Stimulated activated CD4-positive, alpha-beta T cell treated with anti-CD3 and anti-CD28 coated beads, Interleukin-15, amount 100 ng/mL, for 48 hours (primary cell): ENCODE data around the gene TPCN1.

Experiments used
- DNase-seq, 2 donors: peaks; one replicate each; pipeline ENCODE4 v3.0.0-alpha.2; 2020; ENCODE audit warnings: low read depth in 2 of 2

TPCN1 gene

GRCh38 chr12:113224955-113225354 is 3.7 kb downstream of the TPCN1 start:
- no peak for DNase-seq

GRCh38 chr12:113226696-113227568 is 5.7 kb downstream of the TPCN1 start:
- DNase-seq = no peak

- DNase-seq = no peak
Measured at GRCh38 chr12:113227686-113228391, 6.6 kb downstream of the TPCN1 start.

GRCh38 chr12:113228394-113229028 is 7.2 kb downstream of the TPCN1 start:
- DNase-seq = no peak

- no peak for DNase-seq
Measured at GRCh38 chr12:113230315-113231234, 9.3 kb downstream of the TPCN1 start.

GRCh38 chr12:113231235-113232088 is 10.2 kb downstream of the TPCN1 start:
- no peak for DNase-seq

- no peak for DNase-seq
Measured at GRCh38 chr12:113232089-113232839, 11.0 kb downstream of the TPCN1 start.

GRCh38 chr12:113232840-113233585 is 11.7 kb downstream of the TPCN1 start:
- peak; percentile 56 to 61 for DNase-seq

- no peak for DNase-seq
Measured at GRCh38 chr12:113233967-113234366, 12.7 kb downstream of the TPCN1 start.

- no peak for DNase-seq
Measured at GRCh38 chr12:113234483-113234882, 13.2 kb downstream of the TPCN1 start.

GRCh38 chr12:113235976-113236375 is 14.7 kb downstream of the TPCN1 start:
- DNase-seq = no peak

GRCh38 chr12:113236539-113237399 is 15.5 kb downstream of the TPCN1 start:
- DNase-seq = no peak

- no peak for DNase-seq
Measured at GRCh38 chr12:113237748-113238147, 16.5 kb downstream of the TPCN1 start.

GRCh38 chr12:113238309-113238708 is 17.0 kb downstream of the TPCN1 start:
- DNase-seq = no peak

- no peak for DNase-seq
Measured at GRCh38 chr12:113239288-113239771, 18.1 kb downstream of the TPCN1 start.

GRCh38 chr12:113239811-113240331 is 18.6 kb downstream of the TPCN1 start:
- no peak for DNase-seq

- no peak for DNase-seq
Measured at GRCh38 chr12:113240395-113240794, 19.1 kb downstream of the TPCN1 start.
